ENCODE results near the gene ME3.

GRCh38 chr11:86696451-86696850 is 24.0 kb upstream of the ME3 start:
- TF ChIP-seq CTCF (conservative IDR thresholded peaks at IDR 0.05 in 1 of 2, IDR thresholded peaks at IDR 0.05 in 1 of 2; ENCODE audit: low read depth in 1 of 2, low read length in 2 of 2) = no peak
- TF ChIP-seq EZH2 (IDR thresholded peaks at IDR 0.05; ENCODE audit: low read length, missing control alignments) = no peak

All from fibroblast of lung (primary cell).